ENCODE results near the gene PRCD. TPM values are rescaled to one million over a fixed set of nuclear protein-coding genes. Genes with fewer than 3 reads are reported as not detected.

Gene PRCD
- total RNA-seq, 4 donors from 2014 or later: 0.73 to 2.5 (median 1.4) TPM; not detected in 1

GRCh38 chr17:76568811-76569221 lies 29.0 kb downstream of the PRCD start:
- no peak for DNase-seq

GRCh38 chr17:76569607-76570279 lies 29.9 kb downstream of the PRCD start:
- no peaks in the 10 kb centered on the region for H3K27me3 ChIP-seq
- no peak for TF ChIP-seq CTCF (IDR thresholded peaks at IDR 0.05)
- no peak for TF ChIP-seq POLR2A (IDR thresholded peaks at IDR 0.05)
- H3K36me3 ChIP-seq: peaks cover 0 to 56% (median 6%) of the 10 kb centered on the region in 3 donors
- no peak overlapping the region for H3K4me3 ChIP-seq
- no peak for DNase-seq
- H3K4me1 ChIP-seq: peaks cover 0 to 59% (median 5%) of the 10 kb centered on the region in 3 donors
- H3K27ac ChIP-seq: peak overlapping the region in 1 of 4 donors; percentile 2
- 60 to 71% methylated on average over 1 to 10 of the region's 18 CpGs for WGBS, 2 donors
- H3K9me3 ChIP-seq: no peaks in the 10 kb centered on the region
- intact Hi-C loops (cut with DNase I): loop anchor here (5.0 kb wide), 1 partner anchor 48 kb away; no protein-coding TSS in a partner anchor

More at GRCh38 chr17:76568811-76569221, 29.0 kb downstream of the PRCD start:
- H3K4me3 ChIP-seq: no peak overlapping the region
- TF ChIP-seq CTCF (IDR thresholded peaks at IDR 0.05): no peak
- no peak for TF ChIP-seq POLR2A (IDR thresholded peaks at IDR 0.05)
- H3K4me1 ChIP-seq: peaks cover 0 to 63% (median 5%) of the 10 kb centered on the region in 3 donors
- H3K36me3 ChIP-seq: peaks cover 0 to 60% (median 6%) of the 10 kb centered on the region in 3 donors
- no peaks in the 10 kb centered on the region for H3K27me3 ChIP-seq
- H3K27ac ChIP-seq: no peak overlapping the region
- no peaks in the 10 kb centered on the region for H3K9me3 ChIP-seq
- WGBS, 2 donors: 32 to 45% methylated on average over 8 to 12 of the region's 19 CpGs
- intact Hi-C loops (cut with DNase I): no loop called here

GRCh38 chr17:76570457-76570856 lies 30.6 kb downstream of the PRCD start:
- Histone ChIP-seq H3K4me1 (peaks cover 0 to 52% (median 5%) of the 10 kb centered on the region in 3 donors), H3K27ac (no peak overlapping the region), H3K36me3 (peaks cover 0 to 55% (median 6%) of the 10 kb centered on the region in 3 donors), H3K27me3 (no peaks in the 10 kb centered on the region), H3K9me3 (no peaks in the 10 kb centered on the region), H3K4me3 (no peak overlapping the region)
- intact Hi-C loops (cut with DNase I): loop anchor here (5.0 kb wide), 1 partner anchor 47 kb away; no protein-coding TSS in a partner anchor
- TF ChIP-seq POLR2A (IDR thresholded peaks at IDR 0.05) (no peak), CTCF (IDR thresholded peaks at IDR 0.05) (no peak)
- WGBS, 2 donors: 80% methylated on average over 1 of the region's 7 CpGs
- no peak for DNase-seq

GRCh38 chr17:76570877-76571471 lies 31.1 kb downstream of the PRCD start:
- Histone ChIP-seq H3K27me3 (no peaks in the 10 kb centered on the region), H3K4me3 (no peak overlapping the region), H3K4me1 (peaks cover 0 to 47% (median 5%) of the 10 kb centered on the region in 3 donors), H3K36me3 (peaks cover 0 to 53% (median 6%) of the 10 kb centered on the region in 3 donors), H3K9me3 (no peaks in the 10 kb centered on the region), H3K27ac (no peak overlapping the region)
- DNase-seq: no peak
- TF ChIP-seq POLR2A (IDR thresholded peaks at IDR 0.05) (no peak), CTCF (IDR thresholded peaks at IDR 0.05) (no peak)
- intact Hi-C loops (cut with DNase I): loop anchor here (5.0 kb wide), 1 partner anchor 46 kb away; no protein-coding TSS in a partner anchor
- 86 to 93% methylated on average over 11 of the region's 13 CpGs for WGBS, 2 donors

Measured in esophagus squamous epithelium (tissue), 5 donors.